RWPE1 (cell line): ENCODE results near the gene CACNA1S.

Experiments
- CTCF ChIA-PET: fragments of 350-600 bp; sonication (Branson Sonifier 250); formaldehyde crosslinking; extraction: SDS; loops from one replicate; lab custom pipeline; 2021; lab: Yijun Ruan, JAX
- POLR2A ChIA-PET: fragments of 400-600 bp; formaldehyde crosslinking; extraction: SDS; loops from one replicate; lab custom pipeline; 2020; ENCODE audit warnings: antibody characterized with exemption; ENCODE audit not compliant: low non-redundant PET; lab: Yijun Ruan, JAX
- DNase-seq: peaks from one replicate; pipeline ENCODE4 v3.0.0; 2012; ENCODE audit warnings: low spot score
- H3K27ac ChIP-seq: fragments of 450-650 bp; 2 replicates; pipeline ENCODE4 v1.5.1; 2017
- TF ChIP-seq, protein P1 (sequence below): fragments of 450-650 bp; conservative IDR thresholded peaks from 2 replicates; pipeline ENCODE4 v1.5.1; 2017; ENCODE audit warnings: low read depth, mild to moderate bottlenecking

CACNA1S gene

DNA sequence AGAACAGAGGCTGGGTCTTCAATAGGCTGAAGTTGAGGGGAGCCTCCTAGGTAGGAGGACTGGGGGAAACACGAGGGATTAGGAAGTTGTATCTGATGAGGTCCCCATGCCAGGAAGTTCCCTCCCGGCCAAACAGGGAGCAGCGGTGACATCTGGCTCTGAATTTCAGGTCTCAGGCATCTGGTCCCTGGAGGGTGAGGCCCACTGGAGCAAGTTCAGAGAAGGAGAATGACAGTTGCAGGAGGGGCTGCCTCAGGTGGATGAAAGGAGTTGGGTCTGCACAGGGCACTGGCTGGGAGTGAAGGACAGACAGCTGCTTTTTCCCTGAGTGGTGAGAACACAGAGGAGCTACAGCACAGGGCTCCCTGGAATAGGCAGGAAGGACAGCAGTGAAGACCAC is 32.9 kb upstream of the CACNA1S start:
- CTCF ChIA-PET: interaction anchor here (0.6 to 0.8 kb wide), 3 partner anchors 40 to 203 kb away, joined by 3 to 5 read pairs (median 4); no protein-coding TSS in a partner anchor
- POLR2A ChIA-PET: no interaction called here

DNA sequence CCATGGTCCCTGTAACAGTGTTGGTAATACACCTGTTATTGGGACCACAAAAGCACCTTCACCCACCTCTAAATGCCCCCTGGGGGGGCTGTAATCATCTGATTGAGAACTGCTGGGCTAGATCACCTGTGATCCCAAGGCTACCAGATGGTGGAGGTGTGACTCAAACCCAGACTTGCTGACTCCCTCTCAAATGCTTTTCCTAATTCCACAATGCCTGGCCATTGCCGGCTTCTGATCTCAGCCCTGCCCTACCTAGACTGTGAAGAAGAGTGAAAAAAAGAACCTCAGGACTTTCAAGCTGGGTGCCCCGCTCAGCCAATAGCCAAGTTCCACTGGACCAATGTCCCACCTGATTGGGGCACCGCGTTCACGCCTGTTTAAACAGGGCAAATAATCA is 32.5 kb upstream of the CACNA1S start:
- no peak for DNase-seq
- ChIA-PET POLR2A (no interaction called here), CTCF (no interaction called here)
- TF ChIP-seq, protein P1, sequence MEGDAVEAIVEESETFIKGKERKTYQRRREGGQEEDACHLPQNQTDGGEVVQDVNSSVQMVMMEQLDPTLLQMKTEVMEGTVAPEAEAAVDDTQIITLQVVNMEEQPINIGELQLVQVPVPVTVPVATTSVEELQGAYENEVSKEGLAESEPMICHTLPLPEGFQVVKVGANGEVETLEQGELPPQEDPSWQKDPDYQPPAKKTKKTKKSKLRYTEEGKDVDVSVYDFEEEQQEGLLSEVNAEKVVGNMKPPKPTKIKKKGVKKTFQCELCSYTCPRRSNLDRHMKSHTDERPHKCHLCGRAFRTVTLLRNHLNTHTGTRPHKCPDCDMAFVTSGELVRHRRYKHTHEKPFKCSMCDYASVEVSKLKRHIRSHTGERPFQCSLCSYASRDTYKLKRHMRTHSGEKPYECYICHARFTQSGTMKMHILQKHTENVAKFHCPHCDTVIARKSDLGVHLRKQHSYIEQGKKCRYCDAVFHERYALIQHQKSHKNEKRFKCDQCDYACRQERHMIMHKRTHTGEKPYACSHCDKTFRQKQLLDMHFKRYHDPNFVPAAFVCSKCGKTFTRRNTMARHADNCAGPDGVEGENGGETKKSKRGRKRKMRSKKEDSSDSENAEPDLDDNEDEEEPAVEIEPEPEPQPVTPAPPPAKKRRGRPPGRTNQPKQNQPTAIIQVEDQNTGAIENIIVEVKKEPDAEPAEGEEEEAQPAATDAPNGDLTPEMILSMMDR: no peak
- H3K27ac ChIP-seq: no peak overlapping the region

More for the DNA sequence above, 32.9 kb upstream of the CACNA1S start:
- no peak for DNase-seq
- H3K27ac ChIP-seq: no peak overlapping the region
- TF ChIP-seq, protein P1: no peak

DNA sequence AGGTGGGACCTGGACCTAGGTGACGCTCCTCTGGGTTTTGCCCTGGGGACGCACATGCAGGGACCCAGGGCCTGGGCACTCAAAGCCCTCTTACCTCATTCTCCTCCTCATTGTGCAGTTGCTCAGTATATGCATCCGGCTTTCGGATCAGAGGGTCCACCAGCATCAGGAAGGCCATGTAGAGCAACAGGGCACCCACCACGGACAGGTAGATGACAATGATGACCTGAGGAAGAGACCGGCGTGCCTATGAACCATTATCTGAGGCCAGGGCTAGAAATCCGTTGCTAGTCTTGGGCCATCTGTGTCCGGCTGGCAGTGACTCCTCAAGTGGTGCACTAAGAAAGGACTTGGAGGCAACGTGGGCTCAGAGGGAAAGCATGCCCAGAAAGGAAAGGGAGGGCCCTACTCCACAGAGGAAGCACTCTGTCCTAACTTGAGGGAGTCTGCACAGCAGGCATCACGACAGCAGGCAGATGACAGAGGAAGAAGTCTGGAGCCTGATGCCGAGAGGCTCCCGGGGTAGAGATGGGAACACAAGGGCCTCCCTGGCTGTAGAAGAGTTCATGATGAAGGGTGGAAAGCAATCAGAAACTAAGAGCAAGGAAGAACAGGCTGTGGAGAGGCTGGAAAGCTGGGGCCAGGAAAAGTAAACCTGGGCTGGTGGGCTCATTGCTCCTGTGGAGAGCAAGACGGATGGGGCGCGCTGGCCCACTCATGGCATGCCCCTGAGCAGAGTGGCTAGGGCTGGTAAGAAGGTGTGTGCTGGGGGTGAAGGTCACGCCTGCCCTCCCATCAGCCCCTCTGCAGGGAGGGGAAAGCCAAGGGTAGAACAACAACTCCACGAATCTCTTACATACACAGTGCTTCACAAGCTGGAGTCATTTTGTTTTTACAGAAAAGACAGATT is 31.8 kb upstream of the CACNA1S start:
- H3K27ac ChIP-seq: no peak overlapping the region
- TF ChIP-seq, protein P1: no peak
- ChIA-PET POLR2A (no interaction called here), CTCF (no interaction called here)
- no peak for DNase-seq

DNA sequence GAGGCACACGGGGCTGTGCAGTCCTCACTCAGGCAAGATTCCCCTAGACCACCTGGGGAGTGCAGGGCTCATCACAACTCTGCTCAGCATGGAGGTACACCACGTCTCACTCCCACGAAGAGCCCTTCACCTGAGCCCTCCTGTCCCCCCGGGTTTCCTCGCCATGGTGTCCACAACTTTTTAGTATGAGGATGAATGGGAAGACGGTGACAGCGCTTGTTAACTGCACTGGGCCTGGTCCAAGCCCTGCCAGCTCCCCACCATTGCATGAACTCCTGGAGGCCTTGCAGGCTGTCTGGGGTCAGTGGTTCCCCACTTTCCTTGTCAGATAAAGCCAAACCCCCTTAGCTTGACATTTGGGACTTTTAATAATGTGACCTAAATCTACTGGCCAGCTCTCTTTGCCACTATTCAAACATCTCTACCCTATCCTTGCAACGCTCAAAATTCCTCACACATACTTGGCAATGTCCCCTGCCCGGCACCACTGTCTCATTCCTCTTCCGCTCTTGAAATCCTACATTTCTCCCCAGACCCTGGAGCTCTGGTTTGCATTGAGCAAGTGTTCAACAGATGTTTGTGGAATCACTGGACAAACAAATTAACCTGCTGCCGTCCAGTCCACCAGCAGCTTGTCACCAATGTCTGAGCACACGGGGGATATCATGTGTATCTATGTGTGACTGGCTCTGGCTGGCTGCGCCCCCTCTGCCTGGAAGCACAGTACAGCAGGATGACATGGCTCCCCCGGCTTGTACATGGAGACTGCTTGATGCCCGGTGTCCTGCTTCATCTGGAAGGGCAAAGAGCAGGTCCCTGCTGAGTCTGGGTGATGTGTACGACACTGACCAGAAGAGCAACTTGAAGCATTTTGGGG is 30.9 kb upstream of the CACNA1S start:
- CTCF ChIA-PET: interaction anchor here (0.6 to 1.1 kb wide), 3 partner anchors 20 to 301 kb away, joined by 3 to 4 read pairs (median 3); no protein-coding TSS in a partner anchor
- DNase-seq: no peak
- no peak overlapping the region for H3K27ac ChIP-seq
- POLR2A ChIA-PET: no interaction called here
- TF ChIP-seq, protein P1: no peak

DNA sequence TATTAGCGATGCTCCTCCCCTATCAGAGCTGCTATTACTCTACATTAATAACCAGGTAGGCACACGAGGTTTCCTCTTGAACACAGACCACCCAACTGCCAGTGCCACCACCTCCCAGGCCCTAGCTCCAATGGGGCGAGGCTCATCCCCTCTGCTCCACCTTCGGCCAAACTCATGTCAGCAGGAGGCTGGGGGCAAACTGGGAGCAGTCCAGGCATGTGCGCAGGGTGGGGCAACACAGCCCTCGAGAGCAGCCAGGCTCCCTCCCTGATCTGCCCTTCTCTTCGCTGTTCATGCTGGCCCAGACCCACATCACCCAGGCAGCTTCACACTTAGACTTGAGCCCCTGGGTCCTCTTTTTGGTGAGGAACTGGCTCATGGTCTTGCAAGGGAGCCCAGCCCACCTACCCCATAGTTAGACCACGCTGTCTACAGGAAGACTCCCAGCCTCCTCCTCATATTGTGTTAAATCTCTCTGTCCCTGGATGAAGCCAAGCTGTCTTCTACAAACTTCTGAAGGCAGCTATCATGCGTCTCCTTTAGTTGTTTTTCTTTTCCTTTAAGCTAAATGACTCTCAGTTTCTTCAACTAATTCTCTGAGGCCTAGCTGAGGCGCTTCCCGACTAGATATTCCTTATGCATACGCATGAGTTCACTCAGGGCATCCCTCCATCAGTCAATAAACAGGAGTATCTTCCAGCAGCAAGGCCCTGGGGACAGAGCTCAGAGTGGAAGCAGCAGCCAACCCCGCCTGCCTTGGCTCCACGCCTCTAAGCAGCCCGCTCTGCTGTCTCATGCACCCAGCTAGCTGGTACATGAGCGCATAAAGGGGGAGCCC is 30.0 kb upstream of the CACNA1S start:
- CTCF ChIA-PET: interaction anchor here (0.6 to 1.1 kb wide), 4 partner anchors 20 to 300 kb away, joined by 3 to 4 read pairs (median 4); no protein-coding TSS in a partner anchor
- H3K27ac ChIP-seq: no peak overlapping the region
- POLR2A ChIA-PET: no interaction called here
- DNase-seq: no peak
- TF ChIP-seq, protein P1: no peak
